DMS 273 (cell line): ENCODE results near the gene SOHLH2.

Experiments used
- DNase-seq: peaks from one replicate; lab custom pipeline; 2025; ENCODE audit not compliant: unreplicated experiment; lab: John Stamatoyannopoulos, UW

Gene SOHLH2

GRCh38 chr13:36133950-36134626, 80.3 kb downstream of the SOHLH2 start:
- no peak for DNase-seq

- DNase-seq: no peak
These were observed 82.0 kb downstream of the SOHLH2 start for GRCh38 chr13:36132376-36132775.

GRCh38 chr13:36131931-36132297, 82.4 kb downstream of the SOHLH2 start:
- DNase-seq: no peak

GRCh38 chr13:36131222-36131930, 83.0 kb downstream of the SOHLH2 start, which contains the start of gene DCLK1:
DCLK1 (minus strand) TSS chr13:36131382.
- DNase-seq: peak; percentile 75

- peak; percentile 58 for DNase-seq
These were observed 83.7 kb downstream of the SOHLH2 start for GRCh38 chr13:36130552-36131221.

GRCh38 chr13:36130193-36130551, 84.2 kb downstream of the SOHLH2 start:
- DNase-seq: peak; percentile 27

GRCh38 chr13:36129539-36129938, 84.8 kb downstream of the SOHLH2 start:
- DNase-seq: no peak

GRCh38 chr13:36126491-36126890, 87.9 kb downstream of the SOHLH2 start:
- no peak for DNase-seq

- DNase-seq: no peak
These were observed 88.5 kb downstream of the SOHLH2 start for GRCh38 chr13:36125841-36126240.

- no peak for DNase-seq
These were observed 90.0 kb downstream of the SOHLH2 start for GRCh38 chr13:36124236-36124822.
